ENCODE data around the gene GABRR3.

DNA sequence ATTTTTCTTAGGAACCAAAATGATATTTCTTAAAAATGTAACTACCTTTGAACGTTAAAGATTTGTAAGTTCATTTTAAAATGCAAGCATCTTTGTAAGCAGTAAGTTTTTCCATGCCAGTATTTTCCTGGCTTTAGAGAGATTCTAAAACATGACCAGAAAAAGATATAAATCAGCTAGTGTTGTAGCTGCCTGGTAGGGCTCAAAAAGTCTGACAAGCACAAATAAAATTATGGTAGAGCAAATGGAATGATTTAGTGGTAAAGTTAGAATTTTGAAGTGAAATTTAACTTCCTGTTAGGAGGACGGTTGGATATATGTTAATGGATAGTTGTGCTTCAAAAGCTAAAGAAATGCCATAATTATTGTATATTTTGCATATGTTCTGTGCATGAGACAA, 29.7 kb downstream of the GABRR3 start:
- TF ChIP-seq, protein P1, sequence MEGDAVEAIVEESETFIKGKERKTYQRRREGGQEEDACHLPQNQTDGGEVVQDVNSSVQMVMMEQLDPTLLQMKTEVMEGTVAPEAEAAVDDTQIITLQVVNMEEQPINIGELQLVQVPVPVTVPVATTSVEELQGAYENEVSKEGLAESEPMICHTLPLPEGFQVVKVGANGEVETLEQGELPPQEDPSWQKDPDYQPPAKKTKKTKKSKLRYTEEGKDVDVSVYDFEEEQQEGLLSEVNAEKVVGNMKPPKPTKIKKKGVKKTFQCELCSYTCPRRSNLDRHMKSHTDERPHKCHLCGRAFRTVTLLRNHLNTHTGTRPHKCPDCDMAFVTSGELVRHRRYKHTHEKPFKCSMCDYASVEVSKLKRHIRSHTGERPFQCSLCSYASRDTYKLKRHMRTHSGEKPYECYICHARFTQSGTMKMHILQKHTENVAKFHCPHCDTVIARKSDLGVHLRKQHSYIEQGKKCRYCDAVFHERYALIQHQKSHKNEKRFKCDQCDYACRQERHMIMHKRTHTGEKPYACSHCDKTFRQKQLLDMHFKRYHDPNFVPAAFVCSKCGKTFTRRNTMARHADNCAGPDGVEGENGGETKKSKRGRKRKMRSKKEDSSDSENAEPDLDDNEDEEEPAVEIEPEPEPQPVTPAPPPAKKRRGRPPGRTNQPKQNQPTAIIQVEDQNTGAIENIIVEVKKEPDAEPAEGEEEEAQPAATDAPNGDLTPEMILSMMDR (IDR thresholded peaks at IDR 0.05): no peak
- no peak for TF ChIP-seq ZFX (IDR thresholded peaks at IDR 0.05; ENCODE audit: borderline replicate concordance)
